Left colon (tissue), 2 donors: ENCODE data around the gene SGPL1. TPM values are rescaled to one million over a fixed set of nuclear protein-coding genes. Genes with fewer than 3 reads are reported as not detected.

ENCODE experiments used
- ATAC-seq: fragments of 200-7000 bp; cut with Tn5 transposase; one replicate; pipeline ENCODE4 v1.9.1; 2020; ENCODE audit warnings: mild to moderate bottlenecking, moderate library complexity
- DNase-seq, 2 donors: peaks; one replicate each; pipeline ENCODE4 v3.0.0-alpha.2; 2020
- intact Hi-C, 2 donors: fragments of 100-400 bp; cut with DNase I in 1 of 2; cut with micrococcal nuclease in 1 of 2; formaldehyde crosslinking; loops; one replicate each; pipeline versions ENCODE4 v1.11.2 to v1.14.0; 2022; cut with DNase I, micrococcal nuclease
- total RNA-seq, 2 donors: library from RNA; stranded (reverse); fragmentation: NEBNext Ultra II Directional; extraction: Animal tissue kit (Norgen Biotek cat#: 25700); gene quantifications; one replicate each; pipeline ENCODE4 v1.2.1, GENCODE V29; 2021
- donor health status: DM: no; HTN: no; CAD: no.
- donor health status: DM: yes; HTN: yes; CAD: no.

The SGPL1 gene
- total RNA-seq, 2 donors from 2014 or later: 68.8 to 82.2 TPM

GRCh38 chr10:70832852-70833528 lies 17.2 kb downstream of the SGPL1 start:
- no peak for DNase-seq
- intact Hi-C loops: no loop called here
- ATAC-seq: no peak

- ATAC-seq (no peak), DNase-seq (no peak)
- intact Hi-C loops: no loop called here
Observed at GRCh38 chr10:70833601-70834000, 17.9 kb downstream of the SGPL1 start.

- intact Hi-C loops: no loop called here
- ATAC-seq (no peak), DNase-seq (no peak)
Observed at GRCh38 chr10:70834021-70834420, 18.3 kb downstream of the SGPL1 start.

GRCh38 chr10:70834441-70835151 lies 18.8 kb downstream of the SGPL1 start:
- intact Hi-C loops: no loop called here
- DNase-seq: no peak
- ATAC-seq: peak; percentile 35

- DNase-seq (no peak), ATAC-seq (no peak)
- intact Hi-C loops: no loop called here
Observed at GRCh38 chr10:70836319-70836718, 20.6 kb downstream of the SGPL1 start.

GRCh38 chr10:70837660-70838059 lies 21.9 kb downstream of the SGPL1 start:
- no peak for DNase-seq
- no peak for ATAC-seq
- intact Hi-C loops: no loop called here

- ATAC-seq: no peak
Observed at GRCh38 chr10:70838270-70838805, 22.6 kb downstream of the SGPL1 start.

GRCh38 chr10:70840836-70841235 lies 25.1 kb downstream of the SGPL1 start:
- DNase-seq (no peak), ATAC-seq (no peak)
- intact Hi-C loops: no loop called here

More at GRCh38 chr10:70838270-70838805, 22.6 kb downstream of the SGPL1 start:
- DNase-seq: no peak
- intact Hi-C loops: no loop called here

GRCh38 chr10:70843333-70843732 lies 27.6 kb downstream of the SGPL1 start:
- ATAC-seq (peak; percentile 40), DNase-seq (no peak)
- intact Hi-C loops: no loop called here

GRCh38 chr10:70843776-70844489 lies 28.2 kb downstream of the SGPL1 start:
- ATAC-seq (peak; percentile 80), DNase-seq (no peak)
- intact Hi-C loops: no loop called here

- DNase-seq (no peak), ATAC-seq (peak; percentile 44)
- intact Hi-C loops: no loop called here
Observed at GRCh38 chr10:70845256-70845655, 29.5 kb downstream of the SGPL1 start.

GRCh38 chr10:70845816-70846215 lies 30.1 kb downstream of the SGPL1 start:
- ATAC-seq (no peak), DNase-seq (no peak)
- intact Hi-C loops: no loop called here

- DNase-seq: no peak
- intact Hi-C loops: no loop called here
- ATAC-seq: no peak
Observed at GRCh38 chr10:70846795-70847194, 31.0 kb downstream of the SGPL1 start.

- no peak for DNase-seq
- peak; percentile 31 for ATAC-seq
- intact Hi-C loops: no loop called here
Observed at GRCh38 chr10:70847659-70848360, 32.1 kb downstream of the SGPL1 start.

GRCh38 chr10:70849582-70850016 lies 33.9 kb downstream of the SGPL1 start:
- intact Hi-C loops: no loop called here
- ATAC-seq (no peak), DNase-seq (no peak)

- no peak for ATAC-seq
- no peak for DNase-seq
- intact Hi-C loops: no loop called here
Observed at GRCh38 chr10:70850097-70850496, 34.3 kb downstream of the SGPL1 start.

GRCh38 chr10:70851597-70852475 lies 36.1 kb downstream of the SGPL1 start:
- ATAC-seq: peak; percentile 81
- intact Hi-C loops: no loop called here
- no peak for DNase-seq

- ATAC-seq (no peak), DNase-seq (no peak)
- intact Hi-C loops: no loop called here
Observed at GRCh38 chr10:70853038-70853437, 37.3 kb downstream of the SGPL1 start.
